PC-3 (cell line): ENCODE data around the gene PHF8. TPM values are rescaled to one million over a fixed set of nuclear protein-coding genes. Genes with fewer than 3 reads are reported as not detected.

ENCODE experiments used
- ATAC-seq: fragments of 200-7000 bp; cut with Tn5 transposase; 2 replicates; pipeline ENCODE4 v1.9.1; 2020; ENCODE audit warnings: mild to moderate bottlenecking, moderate library complexity
- BruUV-seq: library from RNA; stranded (reverse); fragments of 400-500 nt; replicated peaks from 2 replicates; lab custom pipeline; 2021; lab: Mats Ljungman, UMichigan
- CTCF ChIA-PET: fragments of 300-600 bp; sonication (Branson Sonifier 250); formaldehyde crosslinking; loops from one replicate; lab custom pipeline; 2022; ENCODE audit warnings: antibody characterized with exemption; lab: Charles Lee
- POLR2A ChIA-PET: fragments of 300-600 bp; sonication (Branson Sonifier 250); formaldehyde crosslinking; loops from one replicate; lab custom pipeline; 2022; ENCODE audit warnings: antibody characterized with exemption; ENCODE audit not compliant: unreplicated experiment; lab: Charles Lee
- DNase-seq: peaks from one replicate; pipeline ENCODE4 v3.0.0-alpha.2; 2015
- H2AFZ ChIP-seq: fragments of 300-600 bp; sonication (generic); 2 replicates; pipeline ENCODE4 v1.6.0; 2016; ENCODE audit warnings: antibody characterized with exemption, low read length
- H3F3A ChIP-seq: fragments of 300-600 bp; sonication (generic); one replicate; pipeline ENCODE4 v1.6.0; 2017; ENCODE audit warnings: antibody characterized with exemption, low read length, control low read depth, mild to moderate bottlenecking; ENCODE audit not compliant: unreplicated experiment
- H3K27ac ChIP-seq: fragments of 300-600 bp; sonication (generic); 2 replicates; pipeline ENCODE4 v1.5.1; 2016; ENCODE audit warnings: mild to moderate bottlenecking, low read length
- H3K27me3 ChIP-seq: fragments of 300-600 bp; sonication (generic); 2 replicates; pipeline ENCODE4 v1.6.1; 2016; ENCODE audit warnings: low read length, mixed read lengths
- H3K36me3 ChIP-seq: fragments of 300-600 bp; sonication (generic); 2 replicates; pipeline ENCODE4 v1.6.1; 2016; ENCODE audit warnings: low read depth, mixed run types, low read length, mixed read lengths
- H3K4me1 ChIP-seq: fragments of 300-600 bp; sonication (generic); 2 replicates; pipeline ENCODE4 v1.5.1; 2016; ENCODE audit warnings: low read length; ENCODE audit not compliant: insufficient read depth
- H3K4me2 ChIP-seq: fragments of 300-600 bp; sonication (generic); 2 replicates; pipeline ENCODE4 v1.6.0; 2016; ENCODE audit warnings: low read length
- H3K4me3 ChIP-seq: fragments of 300-600 bp; sonication (generic); 2 replicates; pipeline ENCODE4 v1.5.1; 2016; ENCODE audit warnings: mild to moderate bottlenecking, low read length, mixed read lengths
- H3K79me2 ChIP-seq: fragments of 300-600 bp; sonication (generic); 2 replicates; pipeline ENCODE4 v1.6.1; 2017; ENCODE audit warnings: low read length, mixed read lengths
- H3K9ac ChIP-seq: fragments of 300-600 bp; sonication (generic); 2 replicates; pipeline ENCODE4 v1.6.0; 2016; ENCODE audit warnings: mild to moderate bottlenecking, low read length
- H3K9me2 ChIP-seq: fragments of 300-600 bp; sonication (generic); replicated peaks from 2 replicates; pipeline ENCODE4 v1.6.1; 2016; ENCODE audit warnings: mixed run types, low read length, mixed read lengths
- H3K9me3 ChIP-seq: fragments of 300-600 bp; sonication (generic); 2 replicates; pipeline ENCODE4 v1.6.1; 2016; ENCODE audit warnings: low read length, mixed read lengths
- H4K20me1 ChIP-seq: fragments of 300-600 bp; sonication (generic); 2 replicates; pipeline ENCODE4 v1.6.1; 2016; ENCODE audit warnings: low read length, mixed read lengths
- EZH2 ChIP-seq: fragments of 300-600 bp; sonication (generic); IDR thresholded peaks from one replicate; pipeline ENCODE4 v1.6.1; 2017; ENCODE audit warnings: antibody characterized with exemption, mild to moderate bottlenecking, low read length; ENCODE audit not compliant: unreplicated experiment
- EZH2phosphoT487 ChIP-seq: fragments of 300-600 bp; sonication (generic); IDR thresholded peaks from 2 replicates; pipeline ENCODE4 v1.6.1; 2018; ENCODE audit warnings: mild to moderate bottlenecking, antibody characterized with exemption, low read length, borderline replicate concordance
- intact Hi-C: fragments of 100-400 bp; cut with micrococcal nuclease; formaldehyde crosslinking; loops from 2 replicates; pipeline ENCODE4 v1.9.0; 2023
- total RNA-seq: library from RNA; depleted of rRNA; stranded (reverse); fragments of >200 nt; gene quantifications from 2 replicates; pipeline ENCODE4 v1.2.3, GENCODE V29; 2014
- TF ChIP-seq, protein P1 (sequence below): fragments of 300-600 bp; sonication (generic); conservative IDR thresholded peaks from 2 replicates; pipeline ENCODE4 v1.5.1; 2017; ENCODE audit warnings: antibody characterized with exemption, low read depth, mild to moderate bottlenecking, low read length

Gene PHF8
- total RNA-seq, 1 experiment from 2014 or later: 19.4 TPM

DNA sequence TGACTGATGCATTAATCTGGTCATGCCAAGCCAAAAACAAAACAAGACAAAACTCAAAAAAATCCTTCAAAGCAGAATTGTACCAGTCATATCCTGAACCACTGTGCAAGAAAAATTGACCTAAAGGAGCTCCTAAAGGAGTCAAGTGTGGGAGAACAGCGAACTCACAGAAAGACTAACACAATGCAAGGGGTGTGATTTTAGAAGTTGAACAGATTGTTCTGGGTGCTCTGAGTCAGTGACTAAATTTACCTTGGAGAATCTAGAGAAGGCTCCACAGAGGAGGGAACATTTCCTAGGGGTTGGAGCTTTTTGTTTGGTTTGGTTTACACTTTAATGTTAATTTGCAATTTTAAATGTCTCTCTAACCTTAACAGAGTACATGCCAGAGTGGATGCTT is 48.9 kb upstream of the PHF8 start:
- Histone ChIP-seq H4K20me1 (no peaks in the 10 kb centered on the region), H3K27ac (no peak overlapping the region), H3K9me2 (no peaks in the 10 kb centered on the region), H3K27me3 (no peaks in the 10 kb centered on the region), H3K4me2 (no peak overlapping the region), H3K9ac (no peak overlapping the region), H3K4me1 (no peaks in the 10 kb centered on the region), H3K36me3 (no peaks in the 10 kb centered on the region), H2AFZ (no peak overlapping the region), H3K79me2 (no peaks in the 10 kb centered on the region), H3K4me3 (no peak overlapping the region), H3F3A (no peaks in the 10 kb centered on the region), H3K9me3 (no peaks in the 10 kb centered on the region)
- intact Hi-C loops: no loop called here
- ChIA-PET CTCF (no interaction called here), POLR2A (no interaction called here)
- no TSS peak for BruUV-seq
- peak; percentile 38 for ATAC-seq
- DNase-seq: no peak
- no peak for TF ChIP-seq EZH2
- TF ChIP-seq EZH2phosphoT487: no peak
- TF ChIP-seq, protein P1, sequence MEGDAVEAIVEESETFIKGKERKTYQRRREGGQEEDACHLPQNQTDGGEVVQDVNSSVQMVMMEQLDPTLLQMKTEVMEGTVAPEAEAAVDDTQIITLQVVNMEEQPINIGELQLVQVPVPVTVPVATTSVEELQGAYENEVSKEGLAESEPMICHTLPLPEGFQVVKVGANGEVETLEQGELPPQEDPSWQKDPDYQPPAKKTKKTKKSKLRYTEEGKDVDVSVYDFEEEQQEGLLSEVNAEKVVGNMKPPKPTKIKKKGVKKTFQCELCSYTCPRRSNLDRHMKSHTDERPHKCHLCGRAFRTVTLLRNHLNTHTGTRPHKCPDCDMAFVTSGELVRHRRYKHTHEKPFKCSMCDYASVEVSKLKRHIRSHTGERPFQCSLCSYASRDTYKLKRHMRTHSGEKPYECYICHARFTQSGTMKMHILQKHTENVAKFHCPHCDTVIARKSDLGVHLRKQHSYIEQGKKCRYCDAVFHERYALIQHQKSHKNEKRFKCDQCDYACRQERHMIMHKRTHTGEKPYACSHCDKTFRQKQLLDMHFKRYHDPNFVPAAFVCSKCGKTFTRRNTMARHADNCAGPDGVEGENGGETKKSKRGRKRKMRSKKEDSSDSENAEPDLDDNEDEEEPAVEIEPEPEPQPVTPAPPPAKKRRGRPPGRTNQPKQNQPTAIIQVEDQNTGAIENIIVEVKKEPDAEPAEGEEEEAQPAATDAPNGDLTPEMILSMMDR: no peak

DNA sequence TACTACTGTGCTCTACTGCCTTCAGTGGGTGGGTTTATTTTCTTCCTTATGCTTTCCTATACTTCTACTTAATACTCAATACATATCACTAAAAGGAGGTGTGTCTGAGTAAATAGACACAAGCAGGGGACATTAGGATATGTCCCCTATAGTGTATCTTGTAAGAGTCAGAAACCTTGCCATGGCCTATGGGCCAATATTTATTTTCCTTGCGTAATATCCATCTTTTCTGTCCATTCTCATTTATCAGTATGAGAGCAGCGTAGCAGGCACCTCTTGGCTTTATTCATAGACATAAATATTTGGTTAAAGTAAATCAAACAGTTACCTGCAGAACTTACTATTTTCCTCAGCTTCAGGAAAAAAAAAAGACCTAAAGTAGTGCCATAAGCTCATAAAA is 46.6 kb upstream of the PHF8 start:
- H3K79me2 ChIP-seq: no peaks in the 10 kb centered on the region
- no peak overlapping the region for H3K27ac ChIP-seq
- no peaks in the 10 kb centered on the region for H4K20me1 ChIP-seq
- no peaks in the 10 kb centered on the region for H3F3A ChIP-seq
- no peaks in the 10 kb centered on the region for H3K27me3 ChIP-seq
- no peaks in the 10 kb centered on the region for H3K9me3 ChIP-seq
- H3K4me1 ChIP-seq: no peaks in the 10 kb centered on the region
- H3K4me2 ChIP-seq: no peak overlapping the region
- TF ChIP-seq, protein P1: no peak
- TF ChIP-seq EZH2 (no peak), EZH2phosphoT487 (no peak)
- no peak overlapping the region for H3K9ac ChIP-seq
- intact Hi-C loops: no loop called here
- BruUV-seq: no TSS peak
- H3K9me2 ChIP-seq: no peaks in the 10 kb centered on the region
- no peak overlapping the region for H2AFZ ChIP-seq
- ChIA-PET CTCF (no interaction called here), POLR2A (no interaction called here)
- ATAC-seq (no peak), DNase-seq (no peak)
- no peaks in the 10 kb centered on the region for H3K36me3 ChIP-seq
- H3K4me3 ChIP-seq: no peak overlapping the region

GRCh38 chrX:54089191-54089590 is 44.9 kb upstream of the PHF8 start:
- H3K4me2 ChIP-seq: no peak overlapping the region
- H3K9ac ChIP-seq: no peak overlapping the region
- H3K4me3 ChIP-seq: no peak overlapping the region
- H3K9me3 ChIP-seq: no peaks in the 10 kb centered on the region
- intact Hi-C loops: no loop called here
- ATAC-seq: no peak
- H3K27ac ChIP-seq: no peak overlapping the region
- TF ChIP-seq EZH2 (no peak), EZH2phosphoT487 (no peak)
- TF ChIP-seq, protein P1: no peak
- H3K4me1 ChIP-seq: no peaks in the 10 kb centered on the region
- BruUV-seq: no TSS peak
- no peaks in the 10 kb centered on the region for H3K79me2 ChIP-seq
- POLR2A ChIA-PET: no interaction called here
- CTCF ChIA-PET: no interaction called here
- H3F3A ChIP-seq: no peaks in the 10 kb centered on the region
- H3K36me3 ChIP-seq: no peaks in the 10 kb centered on the region
- no peak overlapping the region for H2AFZ ChIP-seq
- DNase-seq: no peak
- no peaks in the 10 kb centered on the region for H3K9me2 ChIP-seq
- no peaks in the 10 kb centered on the region for H4K20me1 ChIP-seq
- no peaks in the 10 kb centered on the region for H3K27me3 ChIP-seq
